ENCODE data around the gene BAIAP2L2.

BAIAP2L2 gene

DNA sequence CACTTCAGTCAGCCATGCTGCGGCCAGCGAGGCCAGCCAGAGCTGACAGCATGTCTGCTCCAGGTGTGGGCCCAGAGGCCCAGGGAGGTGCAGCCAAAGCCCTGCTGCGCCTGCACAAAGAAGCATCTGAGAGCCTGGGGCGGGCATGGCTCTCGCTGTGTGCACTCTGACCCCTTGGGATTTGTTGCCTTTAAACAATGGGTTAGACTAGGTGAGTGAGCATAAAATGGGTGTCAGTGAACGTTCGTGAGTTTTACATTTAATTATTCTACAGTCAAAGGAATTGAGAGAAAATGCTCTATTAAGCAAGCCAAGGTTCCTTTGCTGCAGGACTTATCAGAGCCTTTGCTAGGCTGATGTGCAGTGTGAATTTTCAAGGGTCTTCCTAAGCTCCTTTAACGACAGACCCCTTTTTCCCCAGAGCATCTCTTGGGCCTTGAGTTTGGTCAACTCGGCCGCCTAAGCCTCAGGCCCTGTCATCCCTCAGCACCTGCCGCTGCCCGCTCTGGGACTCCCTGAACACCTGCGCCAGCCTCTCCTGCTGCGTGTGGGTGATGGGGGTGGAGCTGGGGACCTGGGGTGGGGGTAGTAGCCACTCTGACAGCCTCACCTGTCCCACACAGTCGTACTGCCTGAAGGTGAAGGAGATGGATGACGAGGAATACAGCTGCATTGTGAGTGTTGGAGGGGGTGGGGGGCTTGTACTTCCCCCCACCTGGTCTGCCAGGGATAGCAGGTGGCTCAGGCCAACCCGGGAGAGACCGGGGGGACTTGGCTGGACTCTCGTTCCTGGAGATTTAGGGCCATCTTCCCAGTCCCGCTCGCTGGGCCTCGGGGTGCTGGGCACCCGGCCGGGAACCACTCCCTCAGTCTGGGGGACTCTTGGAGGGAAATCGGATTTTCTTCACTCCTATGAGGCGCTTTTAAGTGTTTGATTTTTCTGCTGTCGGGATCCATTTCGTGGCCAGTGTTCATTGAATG lies 37.0 kb downstream of the BAIAP2L2 start:
- DNase-seq (ENCODE audit: low spot score), result no peak

DNA sequence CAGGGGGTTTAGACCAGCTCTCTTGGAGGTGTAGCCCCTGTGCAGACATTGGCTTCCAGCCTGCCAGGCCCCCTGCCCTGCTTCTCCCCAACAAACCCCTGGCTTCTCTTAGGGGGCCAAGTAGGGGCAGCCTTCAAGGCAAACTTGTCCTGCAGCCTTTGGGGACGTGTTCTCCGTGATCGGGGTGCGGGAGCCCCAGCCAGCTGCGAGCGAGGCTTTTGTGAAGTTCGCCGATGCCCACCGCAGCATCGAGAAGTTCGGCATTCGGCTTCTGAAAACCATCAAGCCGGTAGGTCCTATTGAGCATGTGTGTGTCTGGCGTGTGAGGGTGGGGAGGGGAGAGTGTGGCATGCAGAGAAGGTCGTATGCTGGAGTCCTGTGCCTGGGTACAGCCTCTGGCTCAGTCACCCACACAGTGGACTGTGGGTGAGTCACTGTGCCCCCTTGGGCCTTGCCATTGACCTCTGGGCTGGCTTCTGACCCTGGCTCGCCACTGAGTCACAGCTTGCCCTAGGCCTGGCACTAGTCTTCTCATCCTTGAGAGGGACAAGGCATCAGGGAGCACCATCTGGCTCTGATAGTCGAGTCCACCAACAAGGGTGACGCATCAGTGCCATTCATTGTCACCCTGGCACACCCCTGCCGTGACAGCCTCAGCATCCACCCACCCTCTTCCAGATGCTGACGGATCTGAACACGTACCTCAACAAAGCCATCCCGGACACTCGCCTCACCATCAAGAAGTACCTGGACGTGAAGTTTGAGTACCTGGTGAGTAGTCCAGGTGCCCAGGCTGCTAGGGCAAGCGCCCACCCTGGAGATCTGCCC lies 37.9 kb downstream of the BAIAP2L2 start:
- H3K36me3 ChIP-seq (replicated peaks in 1 of 2; ENCODE audit: control insufficient read depth in 2 of 2, insufficient read depth in 2 of 2, low read length in 2 of 2), result peaks cover 14 to 40% of the 10 kb centered on the region in 2 donors
- H2BK5ac ChIP-seq (ENCODE audit: low read length), result no peak overlapping the region
- no peaks in the 10 kb centered on the region for H3K79me1 ChIP-seq (ENCODE audit: low read depth, low read length)
- no peak overlapping the region for H3K4ac ChIP-seq (ENCODE audit: low read length)
- no peaks in the 10 kb centered on the region for H3K9me3 ChIP-seq (replicated peaks in 1 of 2; ENCODE audit: control insufficient read depth in 2 of 2, insufficient read depth in 1 of 2, low read depth in 1 of 2, low read length in 2 of 2)
- H3K4me1 ChIP-seq (ENCODE audit: control insufficient read depth in 2 of 2, insufficient read depth in 1 of 2, low read depth in 1 of 2, low read length in 2 of 2), result peaks cover 10 to 23% of the 10 kb centered on the region in 2 donors
- WGBS, 2 donors (ENCODE audit: extremely low coverage in 2 of 2, insufficient read length in 2 of 2, insufficient replicate concordance in 1 of 2), result no CpG with 5 or more reads among the region's 25 CpGs
- H3K23ac ChIP-seq (ENCODE audit: low read depth, low read length, poor library complexity), result no peak overlapping the region
- H2AK5ac ChIP-seq (ENCODE audit: low read depth, low read length), result no peak overlapping the region
- no peak overlapping the region for H3K27ac ChIP-seq (replicated peaks; ENCODE audit: low read length)
- peak overlapping the region; percentile 50 for H3K9ac ChIP-seq (ENCODE audit: low read depth, low read length, poor library complexity)
- no peak overlapping the region for H2BK120ac ChIP-seq (ENCODE audit: low read depth, low read length)
- H3K4me3 ChIP-seq (ENCODE audit: low read length in 2 of 2), result no peak overlapping the region
- no peak overlapping the region for H4K8ac ChIP-seq (ENCODE audit: low read depth, low read length)
- no peak overlapping the region for H2BK12ac ChIP-seq (ENCODE audit: low read length)
- no peak overlapping the region for H3K18ac ChIP-seq (ENCODE audit: low read length)
- H2AFZ ChIP-seq (ENCODE audit: low read length), result no peak overlapping the region
- H2BK15ac ChIP-seq (ENCODE audit: low read length), result no peak overlapping the region
- no peak overlapping the region for H3K14ac ChIP-seq (ENCODE audit: low read length)
- no peaks in the 10 kb centered on the region for H3K27me3 ChIP-seq (ENCODE audit: control insufficient read depth in 3 of 3, insufficient read depth in 3 of 3, low read depth in 1 of 3, low read length in 3 of 3)
- H3K4me2 ChIP-seq (ENCODE audit: insufficient read depth, low read length, poor library complexity, severe bottlenecking), result no peak overlapping the region
- DNase-seq (ENCODE audit: low spot score), result no peak
- no peak overlapping the region for H4K91ac ChIP-seq (ENCODE audit: low read depth, low read length, poor library complexity)

More for the DNA sequence above, 37.0 kb downstream of the BAIAP2L2 start:
- H3K27ac ChIP-seq (replicated peaks; ENCODE audit: low read length), result no peak overlapping the region
- peaks cover 11 to 33% of the 10 kb centered on the region in 2 donors for H3K36me3 ChIP-seq (replicated peaks in 1 of 2; ENCODE audit: control insufficient read depth in 2 of 2, insufficient read depth in 2 of 2, low read length in 2 of 2)
- H3K9ac ChIP-seq (ENCODE audit: low read depth, low read length, poor library complexity), result no peak overlapping the region
- H3K14ac ChIP-seq (ENCODE audit: low read length), result no peak overlapping the region
- no peaks in the 10 kb centered on the region for H3K27me3 ChIP-seq (ENCODE audit: control insufficient read depth in 3 of 3, insufficient read depth in 3 of 3, low read depth in 1 of 3, low read length in 3 of 3)
- H4K91ac ChIP-seq (ENCODE audit: low read depth, low read length, poor library complexity), result no peak overlapping the region
- no peak overlapping the region for H4K8ac ChIP-seq (ENCODE audit: low read depth, low read length)
- H3K4me3 ChIP-seq (ENCODE audit: low read length in 2 of 2), result no peak overlapping the region
- no peak overlapping the region for H2BK5ac ChIP-seq (ENCODE audit: low read length)
- H3K4me1 ChIP-seq (ENCODE audit: control insufficient read depth in 2 of 2, insufficient read depth in 1 of 2, low read depth in 1 of 2, low read length in 2 of 2), result peaks cover 10 to 22% of the 10 kb centered on the region in 2 donors
- no peak overlapping the region for H2BK12ac ChIP-seq (ENCODE audit: low read length)
- H2AFZ ChIP-seq (ENCODE audit: low read length), result no peak overlapping the region
- H2BK120ac ChIP-seq (ENCODE audit: low read depth, low read length), result no peak overlapping the region
- H2AK5ac ChIP-seq (ENCODE audit: low read depth, low read length), result no peak overlapping the region
- H2BK15ac ChIP-seq (ENCODE audit: low read length), result no peak overlapping the region
- H3K23ac ChIP-seq (ENCODE audit: low read depth, low read length, poor library complexity), result no peak overlapping the region
- no peaks in the 10 kb centered on the region for H3K79me1 ChIP-seq (ENCODE audit: low read depth, low read length)
- H3K9me3 ChIP-seq (replicated peaks in 1 of 2; ENCODE audit: control insufficient read depth in 2 of 2, insufficient read depth in 1 of 2, low read depth in 1 of 2, low read length in 2 of 2), result no peaks in the 10 kb centered on the region
- WGBS, 2 donors (ENCODE audit: extremely low coverage in 2 of 2, insufficient read length in 2 of 2, insufficient replicate concordance in 1 of 2), result no CpG with 5 or more reads among the region's 28 CpGs
- H3K4ac ChIP-seq (ENCODE audit: low read length), result no peak overlapping the region
- no peak overlapping the region for H3K4me2 ChIP-seq (ENCODE audit: insufficient read depth, low read length, poor library complexity, severe bottlenecking)
- peak overlapping the region; percentile 31 for H3K18ac ChIP-seq (ENCODE audit: low read length)

DNA sequence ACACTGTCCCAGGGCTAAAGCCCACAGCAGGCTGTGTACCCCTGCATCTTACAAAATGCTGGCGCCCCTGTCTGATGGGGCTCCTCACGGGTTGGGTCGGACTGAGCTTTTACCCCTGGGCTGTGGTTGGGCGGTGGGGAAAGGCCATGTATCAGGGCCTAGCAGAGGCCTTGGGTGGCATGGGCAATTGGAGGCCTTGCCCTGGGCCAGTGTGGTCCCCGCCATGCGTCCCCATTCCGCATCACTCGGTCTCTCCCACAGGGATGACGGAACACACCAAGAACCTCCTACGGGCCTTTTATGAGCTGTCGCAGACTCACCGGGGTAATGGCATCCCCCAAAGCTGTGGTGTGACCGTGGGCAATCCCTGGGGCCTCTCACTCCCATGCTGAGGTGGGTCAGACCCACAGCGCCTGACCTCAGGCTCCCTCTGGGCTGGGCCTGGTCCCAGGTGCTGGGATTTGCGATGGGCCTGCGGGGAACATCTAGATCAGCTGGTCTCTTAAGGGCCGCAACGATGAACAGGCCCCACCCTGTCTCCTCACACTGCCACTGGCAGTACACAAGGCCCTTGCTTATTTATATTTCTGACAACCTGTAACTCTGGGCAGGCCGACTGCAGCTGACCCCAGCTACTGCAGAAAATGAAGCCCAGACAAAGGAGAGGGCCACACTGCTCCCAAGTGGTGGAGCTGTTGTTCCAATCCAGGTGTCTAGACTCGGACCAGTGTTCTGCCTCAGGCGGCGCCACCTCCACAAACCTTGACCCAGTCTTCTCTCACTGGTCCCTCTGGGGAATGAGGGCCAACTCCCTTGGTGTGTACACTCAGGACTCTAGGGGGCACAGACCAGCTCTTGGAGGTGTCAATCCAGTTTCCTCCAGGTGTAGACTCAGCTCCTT lies 38.8 kb downstream of the BAIAP2L2 start:
- peaks cover 14 to 40% of the 10 kb centered on the region in 2 donors for H3K36me3 ChIP-seq (replicated peaks in 1 of 2; ENCODE audit: control insufficient read depth in 2 of 2, insufficient read depth in 2 of 2, low read length in 2 of 2)
- no peak overlapping the region for H2BK120ac ChIP-seq (ENCODE audit: low read depth, low read length)
- no peak overlapping the region for H4K91ac ChIP-seq (ENCODE audit: low read depth, low read length, poor library complexity)
- H3K27ac ChIP-seq (replicated peaks; ENCODE audit: low read length), result no peak overlapping the region
- peaks cover 10 to 23% of the 10 kb centered on the region in 2 donors for H3K4me1 ChIP-seq (ENCODE audit: control insufficient read depth in 2 of 2, insufficient read depth in 1 of 2, low read depth in 1 of 2, low read length in 2 of 2)
- H3K4ac ChIP-seq (ENCODE audit: low read length), result no peak overlapping the region
- no peak overlapping the region for H3K14ac ChIP-seq (ENCODE audit: low read length)
- no peaks in the 10 kb centered on the region for H3K9me3 ChIP-seq (replicated peaks in 1 of 2; ENCODE audit: control insufficient read depth in 2 of 2, insufficient read depth in 1 of 2, low read depth in 1 of 2, low read length in 2 of 2)
- H3K18ac ChIP-seq (ENCODE audit: low read length), result peak overlapping the region; percentile 53
- H3K9ac ChIP-seq (ENCODE audit: low read depth, low read length, poor library complexity), result no peak overlapping the region
- no peak overlapping the region for H3K4me3 ChIP-seq (ENCODE audit: low read length in 2 of 2)
- no peak overlapping the region for H3K23ac ChIP-seq (ENCODE audit: low read depth, low read length, poor library complexity)
- H4K8ac ChIP-seq (ENCODE audit: low read depth, low read length), result no peak overlapping the region
- H2BK5ac ChIP-seq (ENCODE audit: low read length), result no peak overlapping the region
- H3K27me3 ChIP-seq (ENCODE audit: control insufficient read depth in 3 of 3, insufficient read depth in 3 of 3, low read depth in 1 of 3, low read length in 3 of 3), result no peaks in the 10 kb centered on the region
- no peak overlapping the region for H2AK5ac ChIP-seq (ENCODE audit: low read depth, low read length)
- no CpG with 5 or more reads among the region's 22 CpGs for WGBS, 2 donors (ENCODE audit: extremely low coverage in 2 of 2, insufficient read length in 2 of 2, insufficient replicate concordance in 1 of 2)
- H2AFZ ChIP-seq (ENCODE audit: low read length), result no peak overlapping the region
- no peak overlapping the region for H2BK12ac ChIP-seq (ENCODE audit: low read length)
- no peak overlapping the region for H2BK15ac ChIP-seq (ENCODE audit: low read length)
- no peaks in the 10 kb centered on the region for H3K79me1 ChIP-seq (ENCODE audit: low read depth, low read length)
- H3K4me2 ChIP-seq (ENCODE audit: insufficient read depth, low read length, poor library complexity, severe bottlenecking), result no peak overlapping the region
- DNase-seq (ENCODE audit: low spot score), result no peak

Data from neuronal stem cell (in vitro differentiated cells).